ENCODE results near the gene FZD10.

DNA sequence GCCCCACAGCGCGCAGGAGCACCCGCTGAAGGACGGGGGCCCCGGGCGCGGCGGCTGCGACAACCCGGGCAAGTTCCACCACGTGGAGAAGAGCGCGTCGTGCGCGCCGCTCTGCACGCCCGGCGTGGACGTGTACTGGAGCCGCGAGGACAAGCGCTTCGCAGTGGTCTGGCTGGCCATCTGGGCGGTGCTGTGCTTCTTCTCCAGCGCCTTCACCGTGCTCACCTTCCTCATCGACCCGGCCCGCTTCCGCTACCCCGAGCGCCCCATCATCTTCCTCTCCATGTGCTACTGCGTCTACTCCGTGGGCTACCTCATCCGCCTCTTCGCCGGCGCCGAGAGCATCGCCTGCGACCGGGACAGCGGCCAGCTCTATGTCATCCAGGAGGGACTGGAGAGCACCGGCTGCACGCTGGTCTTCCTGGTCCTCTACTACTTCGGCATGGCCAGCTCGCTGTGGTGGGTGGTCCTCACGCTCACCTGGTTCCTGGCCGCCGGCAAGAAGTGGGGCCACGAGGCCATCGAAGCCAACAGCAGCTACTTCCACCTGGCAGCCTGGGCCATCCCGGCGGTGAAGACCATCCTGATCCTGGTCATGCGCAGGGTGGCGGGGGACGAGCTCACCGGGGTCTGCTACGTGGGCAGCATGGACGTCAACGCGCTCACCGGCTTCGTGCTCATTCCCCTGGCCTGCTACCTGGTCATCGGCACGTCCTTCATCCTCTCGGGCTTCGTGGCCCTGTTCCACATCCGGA lies 1.4 kb downstream of the FZD10 start:
- TF ChIP-seq, protein P1, sequence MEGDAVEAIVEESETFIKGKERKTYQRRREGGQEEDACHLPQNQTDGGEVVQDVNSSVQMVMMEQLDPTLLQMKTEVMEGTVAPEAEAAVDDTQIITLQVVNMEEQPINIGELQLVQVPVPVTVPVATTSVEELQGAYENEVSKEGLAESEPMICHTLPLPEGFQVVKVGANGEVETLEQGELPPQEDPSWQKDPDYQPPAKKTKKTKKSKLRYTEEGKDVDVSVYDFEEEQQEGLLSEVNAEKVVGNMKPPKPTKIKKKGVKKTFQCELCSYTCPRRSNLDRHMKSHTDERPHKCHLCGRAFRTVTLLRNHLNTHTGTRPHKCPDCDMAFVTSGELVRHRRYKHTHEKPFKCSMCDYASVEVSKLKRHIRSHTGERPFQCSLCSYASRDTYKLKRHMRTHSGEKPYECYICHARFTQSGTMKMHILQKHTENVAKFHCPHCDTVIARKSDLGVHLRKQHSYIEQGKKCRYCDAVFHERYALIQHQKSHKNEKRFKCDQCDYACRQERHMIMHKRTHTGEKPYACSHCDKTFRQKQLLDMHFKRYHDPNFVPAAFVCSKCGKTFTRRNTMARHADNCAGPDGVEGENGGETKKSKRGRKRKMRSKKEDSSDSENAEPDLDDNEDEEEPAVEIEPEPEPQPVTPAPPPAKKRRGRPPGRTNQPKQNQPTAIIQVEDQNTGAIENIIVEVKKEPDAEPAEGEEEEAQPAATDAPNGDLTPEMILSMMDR (IDR thresholded peaks at IDR 0.05): no peak
- no peak for TF ChIP-seq POLR2A (IDR thresholded peaks at IDR 0.05)

Data from body of pancreas (tissue), 4 donors.